Activated CD8-positive, alpha-beta T cell treated with anti-CD3 and anti-CD28 coated beads, Interleukin-2, amount 10 ng/mL, durations not matched to agents 7 days and 5 days (primary cell): ENCODE results near the gene NUDT15. TPM values are rescaled to one million over a fixed set of nuclear protein-coding genes. Genes with fewer than 3 reads are reported as not detected.
A peak's percentile ranks its signal among the peaks of the same experiment; 100 is the strongest.

Experiments
- ATAC-seq: fragments of 150-1000 bp; cut with Tn5 transposase; one replicate; pipeline ENCODE4 v1.10.0; 2021; ENCODE audit warnings: moderate library complexity
- CTCF ChIA-PET: fragments of 350-600 bp; sonication (Branson Sonifier 250); formaldehyde crosslinking; loops from one replicate; lab custom pipeline; 2021; ENCODE audit warnings: antibody characterized with exemption; lab: Charles Lee
- POLR2A ChIA-PET: fragments of 350-600 bp; sonication (Branson Sonifier 250); formaldehyde crosslinking; loops from one replicate; lab custom pipeline; 2021; ENCODE audit warnings: antibody characterized with exemption; lab: Charles Lee
- DNase-seq: peaks from one replicate; pipeline ENCODE4 v3.0.0-alpha.2; 2020
- H3K27ac Mint-ChIP-seq: one replicate; pipeline ENCODE4 v1.8.0; 2021; ENCODE audit warnings: mild to moderate bottlenecking, mixed read lengths
- H3K27me3 Mint-ChIP-seq: one replicate; pipeline ENCODE4 v1.8.0; 2021; ENCODE audit warnings: low read depth, mixed read lengths
- H3K36me3 Mint-ChIP-seq: one replicate; pipeline ENCODE4 v1.8.0; 2021; ENCODE audit warnings: low read depth, mixed read lengths
- H3K4me1 Mint-ChIP-seq: one replicate; pipeline ENCODE4 v1.8.0; 2021; ENCODE audit warnings: low read depth, mixed read lengths
- H3K4me3 Mint-ChIP-seq: one replicate; pipeline ENCODE4 v1.8.0; 2021; ENCODE audit warnings: mild to moderate bottlenecking, mixed read lengths
- H3K9me3 Mint-ChIP-seq: one replicate; pipeline ENCODE4 v1.8.0; 2022; ENCODE audit warnings: mixed read lengths; ENCODE audit not compliant: insufficient read depth
- total RNA-seq, 2 experiments: library from RNA; stranded (reverse); gene quantifications; one replicate each; pipeline ENCODE4 v1.2.3, GENCODE V29; 2021

Gene NUDT15
- total RNA-seq, 2 experiments from 2014 or later, result 15.4 to 15.7 TPM

- Mint-ChIP-seq H3K27me3 (no peaks in the 10 kb centered on the region), H3K9me3 (no peaks in the 10 kb centered on the region), H3K4me1 (peaks cover 12% of the 10 kb centered on the region), H3K36me3 (no peaks in the 10 kb centered on the region), H3K27ac (no peak overlapping the region), H3K4me3 (no peak overlapping the region)
- no peak for ATAC-seq
- no peak for DNase-seq
- ChIA-PET POLR2A (interaction anchor here (0.7 kb wide), 1 partner anchor 32 kb away, joined by 3 read pairs; no protein-coding TSS in a partner anchor), CTCF (interaction anchor here (1.2 to 1.4 kb wide), 2 partner anchors 13 to 32 kb away, joined by 4 read pairs; partner anchors contain the start of gene NUDT15)
Measured at GRCh38 chr13:48006396-48006795, 31.1 kb upstream of the NUDT15 start.

GRCh38 chr13:48009284-48009683 is 28.2 kb upstream of the NUDT15 start:
- CTCF ChIA-PET, result interaction anchor here (1.3 kb wide), 1 partner anchor 28 kb away, joined by 7 read pairs; the partner anchor contains the start of gene NUDT15
- H3K9me3 Mint-ChIP-seq, result no peaks in the 10 kb centered on the region
- H3K36me3 Mint-ChIP-seq, result peaks cover 2% of the 10 kb centered on the region
- no peaks in the 10 kb centered on the region for H3K27me3 Mint-ChIP-seq
- no peak for ATAC-seq
- H3K27ac Mint-ChIP-seq, result no peak overlapping the region
- no peak for DNase-seq
- H3K4me1 Mint-ChIP-seq, result peaks cover 7% of the 10 kb centered on the region
- POLR2A ChIA-PET, result no interaction called here
- no peak overlapping the region for H3K4me3 Mint-ChIP-seq

- Mint-ChIP-seq H3K27ac (no peak overlapping the region), H3K4me1 (peaks cover 7% of the 10 kb centered on the region), H3K4me3 (no peak overlapping the region), H3K27me3 (no peaks in the 10 kb centered on the region), H3K9me3 (no peaks in the 10 kb centered on the region), H3K36me3 (peaks cover 4% of the 10 kb centered on the region)
- ATAC-seq, result no peak
- DNase-seq, result no peak
- ChIA-PET CTCF (no interaction called here), POLR2A (no interaction called here)
Measured at GRCh38 chr13:48010698-48011097, 26.8 kb upstream of the NUDT15 start.

- CTCF ChIA-PET, result interaction anchor here (3.4 kb wide), 1 partner anchor 26 kb away, joined by 11 read pairs; the partner anchor contains the start of gene NUDT15
- ATAC-seq, result no peak
- Mint-ChIP-seq H3K9me3 (no peaks in the 10 kb centered on the region), H3K4me3 (no peak overlapping the region), H3K36me3 (peaks cover 4% of the 10 kb centered on the region), H3K4me1 (peaks cover 7% of the 10 kb centered on the region), H3K27me3 (no peaks in the 10 kb centered on the region), H3K27ac (no peak overlapping the region)
- DNase-seq, result no peak
- POLR2A ChIA-PET, result no interaction called here
Measured at GRCh38 chr13:48012668-48013067, 24.9 kb upstream of the NUDT15 start.

- ChIA-PET CTCF (interaction anchor here (0.8 to 3.4 kb wide), 2 partner anchors 19 to 24 kb away, joined by 3 to 11 read pairs; partner anchors contain the start of gene NUDT15), POLR2A (no interaction called here)
- DNase-seq (no peak), ATAC-seq (no peak)
- no peak overlapping the region for H3K4me3 Mint-ChIP-seq
- H3K27ac Mint-ChIP-seq, result no peak overlapping the region
- H3K9me3 Mint-ChIP-seq, result no peaks in the 10 kb centered on the region
- peaks cover 2% of the 10 kb centered on the region for H3K4me1 Mint-ChIP-seq
- H3K36me3 Mint-ChIP-seq, result peaks cover 4% of the 10 kb centered on the region
- H3K27me3 Mint-ChIP-seq, result no peaks in the 10 kb centered on the region
Measured at GRCh38 chr13:48014359-48014758, 23.2 kb upstream of the NUDT15 start.

- CTCF ChIA-PET, result interaction anchor here (1.2 kb wide), 1 partner anchor 13 kb away, joined by 4 read pairs; no protein-coding TSS in a partner anchor
- Mint-ChIP-seq H3K4me1 (no peaks in the 10 kb centered on the region), H3K27me3 (no peaks in the 10 kb centered on the region), H3K36me3 (peaks cover 5% of the 10 kb centered on the region), H3K4me3 (no peak overlapping the region), H3K27ac (no peak overlapping the region), H3K9me3 (no peaks in the 10 kb centered on the region)
- DNase-seq (no peak), ATAC-seq (no peak)
- POLR2A ChIA-PET, result no interaction called here
Measured at GRCh38 chr13:48018637-48019036, 18.9 kb upstream of the NUDT15 start.

- DNase-seq (no peak), ATAC-seq (no peak)
- Mint-ChIP-seq H3K4me3 (no peak overlapping the region), H3K27ac (no peak overlapping the region), H3K4me1 (no peaks in the 10 kb centered on the region), H3K9me3 (no peaks in the 10 kb centered on the region), H3K27me3 (no peaks in the 10 kb centered on the region), H3K36me3 (peaks cover 5% of the 10 kb centered on the region)
- POLR2A ChIA-PET, result no interaction called here
- CTCF ChIA-PET, result interaction anchor here (1.2 kb wide), 1 partner anchor 14 kb away, joined by 4 read pairs; no protein-coding TSS in a partner anchor
Measured at GRCh38 chr13:48019796-48020195, 17.7 kb upstream of the NUDT15 start.

- DNase-seq (no peak), ATAC-seq (no peak)
- Mint-ChIP-seq H3K27me3 (no peaks in the 10 kb centered on the region), H3K9me3 (peaks cover 14% of the 10 kb centered on the region), H3K36me3 (peaks cover 37% of the 10 kb centered on the region), H3K27ac (no peak overlapping the region), H3K4me3 (no peak overlapping the region), H3K4me1 (no peaks in the 10 kb centered on the region)
- ChIA-PET CTCF (interaction anchor here (0.9 kb wide), 1 partner anchor 9 kb away, joined by 3 read pairs; no protein-coding TSS in a partner anchor), POLR2A (interaction anchor here (1.3 kb wide), 1 partner anchor 10 kb away, joined by 3 read pairs; the partner anchor contains the start of gene NUDT15)
Measured at GRCh38 chr13:48028066-48028465, 9.5 kb upstream of the NUDT15 start.

- POLR2A ChIA-PET, result no interaction called here
- Mint-ChIP-seq H3K36me3 (peaks cover 45% of the 10 kb centered on the region), H3K9me3 (peaks cover 14% of the 10 kb centered on the region), H3K27me3 (no peaks in the 10 kb centered on the region), H3K4me1 (peaks cover under 1% of the 10 kb centered on the region), H3K4me3 (no peak overlapping the region), H3K27ac (no peak overlapping the region)
- CTCF ChIA-PET, result no interaction called here
- DNase-seq (no peak), ATAC-seq (no peak)
Measured at GRCh38 chr13:48029859-48030258, 7.7 kb upstream of the NUDT15 start.

GRCh38 chr13:48038761-48039160 is 1.2 kb downstream of the NUDT15 start:
- H3K4me1 Mint-ChIP-seq, result peaks cover 53% of the 10 kb centered on the region

GRCh38 chr13:48040049-48040448 is 2.5 kb downstream of the NUDT15 start:
- no peak overlapping the region for H3K4me3 Mint-ChIP-seq
- no peak overlapping the region for H3K27ac Mint-ChIP-seq
- peaks cover 49% of the 10 kb centered on the region for H3K36me3 Mint-ChIP-seq
- ATAC-seq, result no peak
- peaks cover 56% of the 10 kb centered on the region for H3K4me1 Mint-ChIP-seq
- no peaks in the 10 kb centered on the region for H3K27me3 Mint-ChIP-seq
- CTCF ChIA-PET, result interaction anchor here (2.8 to 4.5 kb wide), 3 partner anchors 9 to 264 kb away, joined by 10 to 54 read pairs (median 44); partner anchors contain the start of genes MED4 and RB1
- POLR2A ChIA-PET, result interaction anchor here (2.2 kb wide), 1 partner anchor 55 kb away, joined by 6 read pairs; the partner anchor contains the start of gene MED4
- DNase-seq, result no peak
- H3K9me3 Mint-ChIP-seq, result no peaks in the 10 kb centered on the region

More at GRCh38 chr13:48038761-48039160, 1.2 kb downstream of the NUDT15 start:
- CTCF ChIA-PET, result interaction anchor here (0.8 to 4.5 kb wide), 23 partner anchors 10 to 729 kb away, joined by 3 to 54 read pairs (median 6); partner anchors contain the start of genes MED4, RB1 and SUCLA2
- Mint-ChIP-seq H3K9me3 (no peaks in the 10 kb centered on the region), H3K4me3 (peak overlapping the region; percentile 87), H3K27me3 (no peaks in the 10 kb centered on the region), H3K27ac (peak overlapping the region; percentile 93), H3K36me3 (peaks cover 58% of the 10 kb centered on the region)
- POLR2A ChIA-PET, result interaction anchor here (0.9 to 3.1 kb wide), 7 partner anchors 9 to 523 kb away, joined by 3 to 27 read pairs (median 7); partner anchors contain the start of gene MED4
- ATAC-seq (no peak), DNase-seq (no peak)

GRCh38 chr13:48040896-48041295 is 3.4 kb downstream of the NUDT15 start:
- H3K9me3 Mint-ChIP-seq, result no peaks in the 10 kb centered on the region
- H3K4me3 Mint-ChIP-seq, result no peak overlapping the region
- H3K27me3 Mint-ChIP-seq, result no peaks in the 10 kb centered on the region
- H3K4me1 Mint-ChIP-seq, result peaks cover 54% of the 10 kb centered on the region
- CTCF ChIA-PET, result interaction anchor here (2.8 to 3.3 kb wide), 2 partner anchors 54 to 263 kb away, joined by 10 to 12 read pairs; partner anchors contain the start of genes MED4 and RB1
- H3K27ac Mint-ChIP-seq, result no peak overlapping the region
- DNase-seq (no peak), ATAC-seq (no peak)
- POLR2A ChIA-PET, result interaction anchor here (2.2 kb wide), 1 partner anchor 54 kb away, joined by 6 read pairs; the partner anchor contains the start of gene MED4
- H3K36me3 Mint-ChIP-seq, result peaks cover 50% of the 10 kb centered on the region
